22Rv1 (cell line): ENCODE data around the gene KCTD5.

ENCODE experiments used
- CTCF ChIP-seq: fragments of 450-650 bp; IDR thresholded peaks from 2 replicates; pipeline ENCODE4 v1.5.1; 2017; ENCODE audit warnings: mild to moderate bottlenecking
- ZFX ChIP-seq: fragments of 450-650 bp; IDR thresholded peaks from 2 replicates; pipeline ENCODE4 v1.6.1; 2017; ENCODE audit warnings: antibody characterized with exemption, borderline replicate concordance

GRCh38 chr16:2698103-2698870 lies 16.0 kb downstream of the KCTD5 start:
- TF ChIP-seq CTCF (no peak), ZFX (no peak)
